Endometrial microvascular endothelial cells (primary cell): ENCODE measurements around the gene TTLL3. TPM values are rescaled to one million over a fixed set of nuclear protein-coding genes. Genes with fewer than 3 reads are reported as not detected.
"Not testable (repeated sequence)": the region's sequence is repeated elsewhere in the genome, so short reads cannot be mapped to it uniquely, and the experiment has no call there.

Source experiments
- in situ Hi-C: cut with HindIII; loops from 2 replicates; pipeline ENCODE4 v1.10.0; 2017; ENCODE audit warnings: low sequenced_read_pairs, low pct_unique_long_range_greater_than_20kb; ENCODE audit errors: inconsistent ontology term
- total RNA-seq: library from RNA; depleted of rRNA; stranded (reverse); fragments of >200 nt; gene quantifications from one replicate; pipeline ENCODE4 v1.2.3, GENCODE V29; 2015; ENCODE audit errors: inconsistent ontology term

Gene TTLL3
- total RNA-seq, 1 donor from 2014 or later: 10.9 TPM

GRCh38 chr3:9826815-9827573 lies 16.9 kb downstream of the TTLL3 start:
- in situ Hi-C loops: no loop called here

- in situ Hi-C loops: no loop called here
Observed at GRCh38 chr3:9828801-9829755, 19.0 kb downstream of the TTLL3 start.

- in situ Hi-C loops: no loop called here
Observed at GRCh38 chr3:9831253-9831652, 21.2 kb downstream of the TTLL3 start.

- in situ Hi-C loops: no loop called here
Observed at GRCh38 chr3:9833078-9833477, 23.0 kb downstream of the TTLL3 start.

GRCh38 chr3:9834520-9835380 lies 24.7 kb downstream of the TTLL3 start:
- in situ Hi-C loops: no loop called here

- in situ Hi-C loops: no loop called here
Observed at GRCh38 chr3:9837701-9838582, 27.9 kb downstream of the TTLL3 start.

GRCh38 chr3:9838856-9839255 lies 28.8 kb downstream of the TTLL3 start:
- in situ Hi-C loops: no loop called here

- in situ Hi-C loops: no loop called here
Observed at GRCh38 chr3:9841015-9841414, 31.0 kb downstream of the TTLL3 start.

- in situ Hi-C loops: no loop called here
Observed at GRCh38 chr3:9843715-9844438, 33.8 kb downstream of the TTLL3 start, which contains the start of gene RPUSD3. Gene RPUSD3 (minus strand): TSS chr3:9844008. CDS start chr3:9843990, 18 bp downstream.

- in situ Hi-C loops: no loop called here
Observed at GRCh38 chr3:9846231-9846630, 36.2 kb downstream of the TTLL3 start.

GRCh38 chr3:9846931-9847488 lies 36.9 kb downstream of the TTLL3 start:
- in situ Hi-C loops: no loop called here

GRCh38 chr3:9847870-9848269 lies 37.8 kb downstream of the TTLL3 start:
- in situ Hi-C loops: not testable (repeated sequence)

- in situ Hi-C loops: not testable (repeated sequence)
Observed at GRCh38 chr3:9848860-9849259, 38.8 kb downstream of the TTLL3 start.

- in situ Hi-C loops: not testable (repeated sequence)
Observed at GRCh38 chr3:9851383-9851782, 41.3 kb downstream of the TTLL3 start.

- in situ Hi-C loops: not testable (repeated sequence)
Observed at GRCh38 chr3:9851926-9852325, 41.9 kb downstream of the TTLL3 start.

GRCh38 chr3:9852528-9852927 lies 42.5 kb downstream of the TTLL3 start:
- in situ Hi-C loops: no loop called here

- in situ Hi-C loops: not testable (repeated sequence)
Observed at GRCh38 chr3:9854291-9854940, 44.4 kb downstream of the TTLL3 start.
